NCI-H510A treated with DMSO at 0.1 percent for 48 hours (cell line): ENCODE data around the gene DDI2.

Source experiments
- DNase-seq: peaks from one replicate; lab custom pipeline; 2025; lab: John Stamatoyannopoulos, UW

The DDI2 gene

GRCh38 chr1:15605398-15606383 is 11.6 kb upstream of the DDI2 start:
- peak; percentile 79 for DNase-seq

DNA sequence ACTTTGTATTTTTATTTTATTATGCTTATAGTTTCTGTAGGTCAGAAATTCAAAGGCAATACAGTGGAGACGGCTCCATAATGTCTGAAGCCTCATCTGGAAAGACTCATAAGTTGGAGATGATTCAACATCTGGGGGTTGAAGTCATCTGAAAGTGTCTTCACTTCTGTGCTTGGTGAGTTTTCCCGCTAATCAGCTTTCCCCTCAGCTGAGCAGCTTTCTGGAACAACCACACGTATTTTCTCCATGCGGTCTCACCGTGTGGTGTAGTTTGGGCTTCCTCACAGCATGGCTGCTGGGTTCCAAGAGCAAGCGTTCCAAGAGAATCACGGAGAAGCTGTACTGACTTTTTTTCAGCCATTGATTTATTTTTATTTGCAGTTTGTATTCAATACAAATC is 7.6 kb upstream of the DDI2 start:
- no peak for DNase-seq

DNA sequence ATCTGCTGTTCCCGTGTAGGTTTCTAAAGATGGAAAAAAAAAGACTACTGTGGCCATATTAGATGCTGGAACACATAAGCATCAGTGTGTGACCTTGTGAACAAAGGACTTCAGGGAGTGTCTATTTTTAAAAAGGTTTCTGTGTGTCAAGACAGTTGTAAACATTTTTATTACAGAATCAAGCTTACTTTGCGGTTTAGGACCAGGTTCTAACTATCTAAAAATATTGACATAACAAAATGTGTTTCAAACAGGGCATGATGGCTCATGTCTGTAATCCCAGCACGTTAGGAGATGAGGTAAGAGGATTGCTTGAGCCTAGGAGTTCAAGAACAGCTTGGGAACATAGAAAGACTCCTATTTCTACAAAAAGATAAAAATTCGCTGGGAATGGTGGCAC is 7.1 kb upstream of the DDI2 start:
- peak; percentile 81 for DNase-seq

DNA sequence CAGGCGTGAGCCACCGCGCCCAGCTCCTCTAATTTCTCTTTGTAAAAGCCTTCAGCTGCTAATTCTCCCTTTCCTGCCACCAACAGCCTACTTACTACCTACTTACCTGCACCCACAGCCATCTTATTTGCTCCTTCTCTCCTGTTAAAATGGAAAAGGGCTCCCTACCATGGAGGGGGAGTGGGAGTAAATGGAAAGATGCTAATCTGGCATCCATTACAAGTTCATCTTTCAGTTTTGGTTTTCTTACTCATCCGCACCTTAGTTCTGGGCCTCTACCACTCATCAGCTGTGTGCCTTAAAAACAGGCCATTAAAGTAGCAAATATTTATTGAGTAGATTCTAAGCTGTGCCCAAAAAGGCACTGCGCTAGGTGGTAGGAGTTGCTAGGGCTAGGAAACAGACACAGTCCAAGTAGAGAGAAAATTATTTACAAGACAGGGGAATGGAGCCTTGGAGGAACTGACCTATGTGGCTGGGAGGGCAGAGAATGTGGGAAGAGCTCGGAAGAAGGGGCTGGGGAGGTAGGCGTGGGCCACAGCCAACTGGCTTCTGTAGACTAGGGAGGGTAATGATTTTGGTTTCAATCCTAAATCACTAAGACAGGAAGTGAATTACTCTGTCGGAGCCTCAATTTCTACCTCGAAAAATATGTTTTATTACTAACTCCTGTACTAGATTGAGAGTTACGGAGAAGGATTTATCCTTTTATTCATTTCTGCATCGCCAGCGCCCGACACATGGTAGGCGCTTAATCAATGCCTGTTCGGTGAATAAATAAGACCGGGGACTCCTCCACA is 685 bp upstream of the DDI2 start:
- DNase-seq: no peak

- peak; percentile 85 for DNase-seq
Measured at GRCh38 chr1:15618077-15618654, 908 bp downstream of the DDI2 start.

GRCh38 chr1:15618655-15619525 is 1.6 kb downstream of the DDI2 start:
- peak; percentile 39 for DNase-seq

DNA sequence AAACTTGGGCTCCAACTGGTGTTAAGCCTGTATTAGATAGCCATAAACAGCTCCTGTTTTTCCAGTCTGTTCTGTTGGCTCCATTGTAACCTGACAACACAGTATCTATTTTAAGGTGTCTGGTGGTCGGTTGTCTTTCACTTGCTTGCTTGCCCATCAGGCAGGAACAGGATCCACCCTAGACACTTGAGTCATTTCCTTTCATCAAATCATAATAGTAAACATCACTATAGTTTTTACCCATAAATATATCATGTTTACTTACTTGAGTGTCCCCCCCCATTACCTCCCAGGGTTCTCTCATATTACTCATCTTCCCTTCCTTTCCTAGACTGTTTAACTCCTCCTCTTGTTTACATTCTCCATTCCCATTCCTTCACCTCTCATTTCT is 2.9 kb downstream of the DDI2 start:
- DNase-seq: peak; percentile 63

GRCh38 chr1:15620902-15621682 is 3.8 kb downstream of the DDI2 start:
- DNase-seq: no peak

GRCh38 chr1:15621975-15622374 is 4.7 kb downstream of the DDI2 start:
- no peak for DNase-seq

DNA sequence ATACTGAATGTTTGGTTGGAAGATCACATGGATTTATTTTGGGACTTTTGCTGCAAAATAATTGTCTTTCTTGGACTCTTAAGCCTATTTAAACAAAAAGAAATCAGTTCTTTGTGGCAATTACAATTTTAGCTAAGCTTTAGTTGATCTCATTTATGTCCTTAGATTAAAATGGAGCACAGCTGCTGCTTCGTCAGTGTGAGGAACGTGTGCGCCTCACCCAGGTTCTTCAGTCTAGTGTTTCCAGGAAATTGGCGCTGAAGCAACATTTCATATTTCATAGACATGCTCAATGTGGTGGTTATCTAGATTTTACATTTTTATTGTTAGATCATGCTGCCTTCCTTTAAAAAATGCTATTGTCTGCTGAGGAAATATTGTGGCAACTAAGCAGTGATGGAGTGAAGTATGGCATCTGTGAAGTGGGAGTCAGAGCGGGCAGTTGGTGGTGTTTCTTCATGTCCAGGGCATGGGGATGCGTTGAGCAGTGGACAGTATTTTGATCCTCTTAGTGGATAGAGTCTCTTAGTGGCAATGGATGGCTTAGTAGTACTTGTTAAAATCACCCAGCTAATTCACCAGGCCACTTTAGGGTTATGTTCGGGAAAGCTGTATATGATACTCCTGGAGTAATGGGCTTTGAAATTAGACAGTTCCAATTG is 5.6 kb downstream of the DDI2 start:
- DNase-seq: no peak

DNA sequence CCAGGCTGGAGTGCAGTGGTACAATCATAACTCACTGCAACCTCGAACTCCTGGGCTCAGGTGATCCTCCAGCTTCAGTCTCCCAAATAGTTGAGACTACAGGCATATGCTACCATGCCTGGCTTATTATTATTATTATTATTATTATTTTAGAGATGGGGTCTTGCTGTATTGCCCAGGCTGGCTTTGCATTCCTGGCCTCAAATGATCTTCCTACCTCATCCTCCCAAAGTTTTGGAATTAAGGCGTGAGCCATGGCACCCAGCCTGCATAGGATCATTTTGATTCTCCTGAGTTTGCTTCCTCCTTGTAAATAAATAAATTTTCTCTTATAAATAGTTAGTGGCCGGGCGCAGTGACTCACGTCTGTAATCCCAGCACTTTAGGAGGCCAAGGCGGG is 6.2 kb downstream of the DDI2 start:
- DNase-seq: no peak

- no peak for DNase-seq
Measured at GRCh38 chr1:15624133-15624714, 7.0 kb downstream of the DDI2 start.

GRCh38 chr1:15625056-15625917 is 8.0 kb downstream of the DDI2 start:
- no peak for DNase-seq

DNA sequence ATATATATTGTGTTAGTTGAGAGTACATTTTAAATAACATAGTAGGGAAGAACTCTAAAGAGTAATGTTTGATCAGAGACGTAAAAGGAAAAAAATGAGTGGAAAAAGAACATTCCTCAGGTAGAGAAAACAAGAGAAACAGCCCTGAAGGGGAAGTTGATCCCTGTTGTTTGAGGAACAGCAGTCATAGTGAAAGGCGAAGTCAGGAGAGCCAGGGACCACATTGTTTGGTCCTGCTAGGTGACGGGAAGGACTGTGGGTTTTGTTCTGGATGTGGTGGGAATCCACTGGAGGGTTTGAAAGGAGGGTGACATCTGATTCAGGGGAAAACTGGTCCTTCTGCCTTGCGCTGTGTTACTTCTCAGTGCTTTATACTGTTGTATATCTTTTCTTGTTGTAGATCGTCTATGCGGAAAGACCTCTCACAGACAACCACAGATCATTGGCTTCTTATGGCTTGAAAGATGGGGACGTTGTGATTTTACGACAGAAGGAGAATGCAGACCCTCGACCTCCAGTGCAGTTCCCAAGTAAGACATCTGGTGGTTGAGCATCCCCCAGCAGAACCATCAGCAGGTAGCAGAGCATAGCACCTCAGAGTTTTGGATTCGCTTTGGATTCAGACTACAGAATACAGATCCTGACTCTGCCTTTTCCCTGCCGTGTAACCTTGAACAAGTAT is 9.2 kb downstream of the DDI2 start:
- no peak for DNase-seq

- no peak for DNase-seq
Measured at GRCh38 chr1:15627343-15627988, 10.2 kb downstream of the DDI2 start.

GRCh38 chr1:15628003-15628402 is 10.7 kb downstream of the DDI2 start:
- no peak for DNase-seq

- DNase-seq: no peak
Measured at GRCh38 chr1:15633756-15634420, 16.6 kb downstream of the DDI2 start.
